KMS-11 (cell line): ENCODE data around the gene ADGRG6.

Experiments
- H2AFZ ChIP-seq: fragments of 200-600 bp; sonication (generic); 2 replicates; pipeline ENCODE4 v1.6.1; 2016; ENCODE audit warnings: antibody characterized with exemption, mixed run types, low read depth
- H3K27ac ChIP-seq: fragments of 200-600 bp; sonication (generic); 2 replicates; pipeline ENCODE4 v1.6.1; 2016; ENCODE audit warnings: mild to moderate bottlenecking, mixed run types
- H3K27me3 ChIP-seq: fragments of 200-600 bp; sonication (generic); 2 replicates; pipeline ENCODE4 v1.6.1; 2017; ENCODE audit warnings: mild to moderate bottlenecking, low read depth, mixed run types, moderate library complexity; ENCODE audit not compliant: insufficient read depth
- H3K36me3 ChIP-seq: fragments of 200-600 bp; sonication (generic); 2 replicates; pipeline ENCODE4 v1.6.1; 2017; ENCODE audit warnings: mild to moderate bottlenecking, mixed run types; ENCODE audit not compliant: insufficient read depth
- H3K4me1 ChIP-seq: fragments of 200-600 bp; sonication (generic); 2 replicates; pipeline ENCODE4 v1.6.1; 2016; ENCODE audit warnings: mild to moderate bottlenecking, low read depth, mixed run types; ENCODE audit not compliant: poor library complexity, severe bottlenecking
- H3K4me2 ChIP-seq: fragments of 200-600 bp; sonication (generic); 2 replicates; pipeline ENCODE4 v1.7.0; 2016; ENCODE audit warnings: mild to moderate bottlenecking, mixed run types
- H3K4me3 ChIP-seq: fragments of 200-600 bp; sonication (generic); IDR thresholded peaks from 2 replicates; pipeline ENCODE4 v1.6.1; 2017; ENCODE audit warnings: low read depth, low read length, mixed read lengths; ENCODE audit not compliant: insufficient read depth
- H3K79me2 ChIP-seq: fragments of 200-600 bp; sonication (generic); 2 replicates; pipeline ENCODE4 v1.6.1; 2016; ENCODE audit warnings: low read depth, mixed run types; ENCODE audit not compliant: insufficient read depth
- H3K9ac ChIP-seq: fragments of 200-600 bp; sonication (generic); 2 replicates; pipeline ENCODE4 v1.6.1; 2016; ENCODE audit warnings: mild to moderate bottlenecking, mixed run types
- H4K20me1 ChIP-seq: fragments of 200-600 bp; sonication (generic); 2 replicates; pipeline ENCODE4 v1.6.1; 2016; ENCODE audit warnings: mild to moderate bottlenecking, mixed run types; ENCODE audit not compliant: insufficient read depth
- TF ChIP-seq, protein P1 (sequence below): fragments of 200-600 bp; sonication (generic); conservative IDR thresholded peaks from 2 replicates; pipeline ENCODE4 v1.6.1; 2017; ENCODE audit warnings: low read depth, mild to moderate bottlenecking, antibody characterized with exemption, low read length, moderate library complexity, mixed read lengths

Gene ADGRG6

DNA sequence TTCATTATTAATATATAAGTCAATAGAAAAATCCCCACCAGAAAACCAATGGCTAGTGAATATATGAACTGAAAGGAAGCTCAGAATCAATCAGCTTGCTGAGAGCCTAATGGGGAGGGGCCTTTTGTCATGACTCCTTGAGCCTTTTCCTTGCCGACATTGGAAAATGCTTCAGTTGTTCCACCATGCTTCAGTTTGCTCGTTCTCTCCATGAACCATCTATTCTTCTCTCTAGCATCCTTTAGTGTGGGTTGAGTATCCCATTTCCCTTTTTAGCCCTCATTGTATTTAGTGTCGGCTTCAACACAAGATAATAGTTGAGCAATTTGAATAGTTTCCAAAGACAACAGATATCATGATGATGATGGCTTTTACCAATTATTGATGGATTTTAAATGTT lies 139.9 kb downstream of the ADGRG6 start:
- H3K36me3 ChIP-seq, result no peaks in the 10 kb centered on the region
- no peak overlapping the region for H3K4me2 ChIP-seq
- no peak overlapping the region for H3K9ac ChIP-seq
- no peak overlapping the region for H3K4me3 ChIP-seq
- H3K4me1 ChIP-seq, result no peaks in the 10 kb centered on the region
- H3K27me3 ChIP-seq, result no peaks in the 10 kb centered on the region
- TF ChIP-seq, protein P1, sequence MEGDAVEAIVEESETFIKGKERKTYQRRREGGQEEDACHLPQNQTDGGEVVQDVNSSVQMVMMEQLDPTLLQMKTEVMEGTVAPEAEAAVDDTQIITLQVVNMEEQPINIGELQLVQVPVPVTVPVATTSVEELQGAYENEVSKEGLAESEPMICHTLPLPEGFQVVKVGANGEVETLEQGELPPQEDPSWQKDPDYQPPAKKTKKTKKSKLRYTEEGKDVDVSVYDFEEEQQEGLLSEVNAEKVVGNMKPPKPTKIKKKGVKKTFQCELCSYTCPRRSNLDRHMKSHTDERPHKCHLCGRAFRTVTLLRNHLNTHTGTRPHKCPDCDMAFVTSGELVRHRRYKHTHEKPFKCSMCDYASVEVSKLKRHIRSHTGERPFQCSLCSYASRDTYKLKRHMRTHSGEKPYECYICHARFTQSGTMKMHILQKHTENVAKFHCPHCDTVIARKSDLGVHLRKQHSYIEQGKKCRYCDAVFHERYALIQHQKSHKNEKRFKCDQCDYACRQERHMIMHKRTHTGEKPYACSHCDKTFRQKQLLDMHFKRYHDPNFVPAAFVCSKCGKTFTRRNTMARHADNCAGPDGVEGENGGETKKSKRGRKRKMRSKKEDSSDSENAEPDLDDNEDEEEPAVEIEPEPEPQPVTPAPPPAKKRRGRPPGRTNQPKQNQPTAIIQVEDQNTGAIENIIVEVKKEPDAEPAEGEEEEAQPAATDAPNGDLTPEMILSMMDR, result no peak
- H3K27ac ChIP-seq, result no peak overlapping the region
- no peaks in the 10 kb centered on the region for H4K20me1 ChIP-seq
- no peak overlapping the region for H2AFZ ChIP-seq
- no peaks in the 10 kb centered on the region for H3K79me2 ChIP-seq

DNA sequence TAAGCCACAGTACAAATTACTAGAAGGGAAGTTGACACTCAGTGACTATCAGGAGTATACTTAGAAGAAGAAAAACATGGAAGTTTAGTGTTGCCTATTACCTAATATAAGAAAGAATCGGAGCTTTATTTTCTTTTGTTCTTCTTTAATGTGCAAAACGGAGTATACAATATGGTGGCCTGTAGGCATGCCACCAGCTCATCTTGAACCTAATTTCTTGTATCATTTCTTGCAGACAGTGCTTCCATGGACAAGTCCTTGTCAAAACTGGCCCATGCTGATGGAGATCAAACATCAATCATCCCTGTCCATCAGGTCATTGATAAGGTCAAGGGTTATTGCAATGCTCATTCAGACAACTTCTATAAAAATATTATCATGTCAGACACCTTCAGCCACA lies 141.3 kb downstream of the ADGRG6 start:
- Histone ChIP-seq H3K27ac (no peak overlapping the region), H3K4me1 (no peaks in the 10 kb centered on the region), H3K4me2 (no peak overlapping the region), H3K9ac (no peak overlapping the region), H4K20me1 (no peaks in the 10 kb centered on the region), H3K36me3 (no peaks in the 10 kb centered on the region), H3K27me3 (no peaks in the 10 kb centered on the region), H3K79me2 (no peaks in the 10 kb centered on the region), H2AFZ (no peak overlapping the region), H3K4me3 (no peak overlapping the region)
- TF ChIP-seq, protein P1, result no peak

DNA sequence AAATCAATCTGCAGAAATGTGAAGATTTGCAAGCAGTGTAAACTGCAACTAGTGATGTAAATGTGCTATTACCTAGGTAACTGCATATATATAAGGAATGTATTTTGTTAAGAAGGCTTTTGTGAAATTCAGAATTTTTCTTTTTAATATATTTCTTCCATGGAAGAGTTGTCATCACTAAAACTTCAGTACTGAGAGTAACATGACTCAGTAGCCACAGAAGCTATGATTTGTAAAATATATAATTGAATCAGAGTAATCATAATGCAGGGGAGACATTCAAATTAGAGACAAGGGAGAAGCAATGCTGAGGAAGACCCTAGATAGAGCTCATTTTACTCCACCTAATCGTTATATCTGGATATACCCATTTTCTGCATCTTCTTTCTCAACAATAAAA lies 141.7 kb downstream of the ADGRG6 start:
- Histone ChIP-seq H3K27me3 (no peaks in the 10 kb centered on the region), H3K4me2 (no peak overlapping the region), H3K27ac (no peak overlapping the region), H3K4me3 (no peak overlapping the region), H3K36me3 (no peaks in the 10 kb centered on the region), H3K4me1 (no peaks in the 10 kb centered on the region), H3K79me2 (no peaks in the 10 kb centered on the region), H2AFZ (no peak overlapping the region), H3K9ac (no peak overlapping the region), H4K20me1 (no peaks in the 10 kb centered on the region)
- TF ChIP-seq, protein P1, result no peak

DNA sequence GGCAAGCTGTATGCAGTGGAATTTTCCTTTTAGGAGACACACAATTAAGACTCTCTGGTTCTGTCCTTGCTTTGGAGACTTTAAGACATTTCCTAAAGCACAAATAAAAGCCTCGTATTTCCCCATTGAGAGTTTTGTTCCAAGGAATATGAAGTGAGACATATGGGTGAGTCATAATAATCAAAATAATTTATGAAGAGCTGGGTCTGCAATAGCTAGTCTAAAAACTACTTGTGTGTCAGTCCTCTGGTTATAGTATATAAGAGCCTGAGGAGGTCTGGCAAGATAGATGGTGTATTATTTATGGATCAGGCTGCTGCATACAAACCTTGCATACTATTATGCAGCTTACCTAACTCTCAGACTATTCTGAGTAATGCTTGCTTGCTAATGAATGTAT lies 142.6 kb downstream of the ADGRG6 start:
- H4K20me1 ChIP-seq, result no peaks in the 10 kb centered on the region
- no peak overlapping the region for H3K4me2 ChIP-seq
- TF ChIP-seq, protein P1, result no peak
- no peaks in the 10 kb centered on the region for H3K27me3 ChIP-seq
- H3K36me3 ChIP-seq, result no peaks in the 10 kb centered on the region
- H2AFZ ChIP-seq, result no peak overlapping the region
- no peaks in the 10 kb centered on the region for H3K79me2 ChIP-seq
- no peaks in the 10 kb centered on the region for H3K4me1 ChIP-seq
- H3K27ac ChIP-seq, result no peak overlapping the region
- no peak overlapping the region for H3K4me3 ChIP-seq
- H3K9ac ChIP-seq, result no peak overlapping the region

DNA sequence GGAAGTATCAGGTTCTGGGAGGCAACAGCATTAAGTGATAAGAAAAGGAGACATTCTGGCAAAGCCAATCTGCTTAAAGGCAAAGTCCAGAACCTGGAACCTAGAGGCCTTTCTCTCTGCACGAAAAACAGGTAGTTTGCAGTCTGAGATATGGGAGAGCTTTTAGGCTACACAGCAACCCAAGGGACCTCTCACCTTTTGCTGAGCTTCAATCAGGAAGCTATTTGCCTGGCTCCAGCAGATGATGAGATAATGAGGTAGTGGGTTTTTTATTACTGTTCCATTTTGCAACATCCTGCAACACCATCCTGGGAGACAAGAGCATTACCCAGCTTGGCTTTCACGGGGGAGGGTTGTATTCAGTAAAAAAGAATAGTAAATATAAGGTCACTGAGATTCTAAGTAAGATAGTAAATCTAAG lies 143.1 kb downstream of the ADGRG6 start:
- H3K9ac ChIP-seq, result no peak overlapping the region
- H3K27me3 ChIP-seq, result no peaks in the 10 kb centered on the region
- no peak overlapping the region for H3K4me3 ChIP-seq
- no peaks in the 10 kb centered on the region for H4K20me1 ChIP-seq
- TF ChIP-seq, protein P1, result no peak
- no peak overlapping the region for H3K4me2 ChIP-seq
- H3K79me2 ChIP-seq, result no peaks in the 10 kb centered on the region
- H3K27ac ChIP-seq, result no peak overlapping the region
- no peak overlapping the region for H2AFZ ChIP-seq
- H3K36me3 ChIP-seq, result no peaks in the 10 kb centered on the region
- H3K4me1 ChIP-seq, result no peaks in the 10 kb centered on the region
